Measurements from ENCODE around the gene MGAT5. TPM values are rescaled to one million over a fixed set of nuclear protein-coding genes. Genes with fewer than 3 reads are reported as not detected.

Gene MGAT5
- total RNA-seq, 1 donor from 2014 or later: 58.8 TPM

GRCh38 chr2:134275058-134275862 lies 21.4 kb downstream of the MGAT5 start:
- peaks cover 2% of the 10 kb centered on the region for H3K27me3 Mint-ChIP-seq (ENCODE audit: unreplicated experiment)
- no peak overlapping the region for H3K4me3 Mint-ChIP-seq (ENCODE audit: unreplicated experiment)
- H3K9me3 Mint-ChIP-seq (ENCODE audit: unreplicated experiment): peaks cover 3% of the 10 kb centered on the region
- peaks cover 20% of the 10 kb centered on the region for H3K4me1 Mint-ChIP-seq (ENCODE audit: low read depth, unreplicated experiment)
- no peaks in the 10 kb centered on the region for H3K36me3 Mint-ChIP-seq (ENCODE audit: unreplicated experiment)
- no peak overlapping the region for H3K27ac Mint-ChIP-seq (ENCODE audit: unreplicated experiment)
- no peak for DNase-seq
- TF ChIP-seq CTCF (IDR thresholded peaks at IDR 0.05; ENCODE audit: partially characterized antibody, unreplicated experiment): no peak

- TF ChIP-seq CTCF (IDR thresholded peaks at IDR 0.05; ENCODE audit: partially characterized antibody, unreplicated experiment): no peak
- H3K4me1 Mint-ChIP-seq (ENCODE audit: low read depth, unreplicated experiment): peaks cover 20% of the 10 kb centered on the region
- H3K27ac Mint-ChIP-seq (ENCODE audit: unreplicated experiment): no peak overlapping the region
- no peak overlapping the region for H3K4me3 Mint-ChIP-seq (ENCODE audit: unreplicated experiment)
- no peak for DNase-seq
- peaks cover 3% of the 10 kb centered on the region for H3K9me3 Mint-ChIP-seq (ENCODE audit: unreplicated experiment)
- peaks cover 2% of the 10 kb centered on the region for H3K27me3 Mint-ChIP-seq (ENCODE audit: unreplicated experiment)
- no peaks in the 10 kb centered on the region for H3K36me3 Mint-ChIP-seq (ENCODE audit: unreplicated experiment)
These were observed 22.7 kb downstream of the MGAT5 start for GRCh38 chr2:134276381-134277172.

GRCh38 chr2:134277223-134277622 lies 23.4 kb downstream of the MGAT5 start:
- Mint-ChIP-seq H3K27me3 (ENCODE audit: unreplicated experiment) (peaks cover 2% of the 10 kb centered on the region), H3K27ac (ENCODE audit: unreplicated experiment) (no peak overlapping the region), H3K36me3 (ENCODE audit: unreplicated experiment) (no peaks in the 10 kb centered on the region), H3K9me3 (ENCODE audit: unreplicated experiment) (peaks cover 3% of the 10 kb centered on the region), H3K4me3 (ENCODE audit: unreplicated experiment) (no peak overlapping the region), H3K4me1 (ENCODE audit: low read depth, unreplicated experiment) (peaks cover 17% of the 10 kb centered on the region)
- TF ChIP-seq CTCF (IDR thresholded peaks at IDR 0.05; ENCODE audit: partially characterized antibody, unreplicated experiment): no peak
- no peak for DNase-seq

- peaks cover 7% of the 10 kb centered on the region for H3K4me1 Mint-ChIP-seq (ENCODE audit: low read depth, unreplicated experiment)
- no peak for TF ChIP-seq CTCF (IDR thresholded peaks at IDR 0.05; ENCODE audit: partially characterized antibody, unreplicated experiment)
- no peak overlapping the region for H3K4me3 Mint-ChIP-seq (ENCODE audit: unreplicated experiment)
- H3K27ac Mint-ChIP-seq (ENCODE audit: unreplicated experiment): no peak overlapping the region
- peaks cover 1% of the 10 kb centered on the region for H3K9me3 Mint-ChIP-seq (ENCODE audit: unreplicated experiment)
- peaks cover 2% of the 10 kb centered on the region for H3K27me3 Mint-ChIP-seq (ENCODE audit: unreplicated experiment)
- DNase-seq: no peak
- H3K36me3 Mint-ChIP-seq (ENCODE audit: unreplicated experiment): no peaks in the 10 kb centered on the region
These were observed 24.7 kb downstream of the MGAT5 start for GRCh38 chr2:134278553-134278952.

GRCh38 chr2:134279417-134279816 lies 25.5 kb downstream of the MGAT5 start:
- no peak overlapping the region for H3K27ac Mint-ChIP-seq (ENCODE audit: unreplicated experiment)
- H3K36me3 Mint-ChIP-seq (ENCODE audit: unreplicated experiment): no peaks in the 10 kb centered on the region
- peaks cover 7% of the 10 kb centered on the region for H3K4me1 Mint-ChIP-seq (ENCODE audit: low read depth, unreplicated experiment)
- H3K4me3 Mint-ChIP-seq (ENCODE audit: unreplicated experiment): no peak overlapping the region
- no peak for DNase-seq
- H3K9me3 Mint-ChIP-seq (ENCODE audit: unreplicated experiment): peaks cover 1% of the 10 kb centered on the region
- no peak for TF ChIP-seq CTCF (IDR thresholded peaks at IDR 0.05; ENCODE audit: partially characterized antibody, unreplicated experiment)
- peaks cover 2% of the 10 kb centered on the region for H3K27me3 Mint-ChIP-seq (ENCODE audit: unreplicated experiment)

All from glutamatergic neuron (in vitro differentiated cells).